ENCODE data around the gene C8B.

The C8B gene

GRCh38 chr1:56970280-56970679 is 4.5 kb upstream of the C8B start:
- DNase-seq (ENCODE audit: low spot score), result no peak

GRCh38 chr1:56968878-56969495 is 3.2 kb upstream of the C8B start:
- DNase-seq (ENCODE audit: low spot score), result no peak

GRCh38 chr1:56967900-56968832 is 2.4 kb upstream of the C8B start:
- peak; percentile 5 for DNase-seq (ENCODE audit: low spot score)

GRCh38 chr1:56967355-56967754 is 1.5 kb upstream of the C8B start:
- DNase-seq (ENCODE audit: low spot score), result no peak

GRCh38 chr1:56966698-56966999 is 834 bp upstream of the C8B start:
- no peak for DNase-seq (ENCODE audit: low spot score)

GRCh38 chr1:56965191-56965590 is 624 bp downstream of the C8B start:
- DNase-seq (ENCODE audit: low spot score), result no peak

- DNase-seq (ENCODE audit: low spot score), result no peak
Observed at GRCh38 chr1:56964349-56965017, 1.3 kb downstream of the C8B start.

- no peak for DNase-seq (ENCODE audit: low spot score)
Observed at GRCh38 chr1:56963667-56964066, 2.1 kb downstream of the C8B start.

- DNase-seq (ENCODE audit: low spot score), result no peak
Observed at GRCh38 chr1:56961426-56961825, 4.4 kb downstream of the C8B start.

GRCh38 chr1:56958526-56958925 is 7.3 kb downstream of the C8B start:
- no peak for DNase-seq (ENCODE audit: low spot score)

- DNase-seq (ENCODE audit: low spot score), result no peak
Observed at GRCh38 chr1:56957931-56958330, 7.9 kb downstream of the C8B start.

- DNase-seq (ENCODE audit: low spot score), result no peak
Observed at GRCh38 chr1:56954664-56955063, 11.2 kb downstream of the C8B start.

GRCh38 chr1:56953386-56953785 is 12.4 kb downstream of the C8B start:
- no peak for DNase-seq (ENCODE audit: low spot score)

GRCh38 chr1:56952501-56952900 is 13.3 kb downstream of the C8B start:
- DNase-seq (ENCODE audit: low spot score), result no peak

GRCh38 chr1:56948403-56949023 is 17.3 kb downstream of the C8B start:
- no peak for DNase-seq (ENCODE audit: low spot score)

GRCh38 chr1:56940039-56940438 is 25.8 kb downstream of the C8B start:
- no peak for DNase-seq (ENCODE audit: low spot score)

GRCh38 chr1:56939209-56939608 is 26.6 kb downstream of the C8B start:
- no peak for DNase-seq (ENCODE audit: low spot score)

- no peak for DNase-seq (ENCODE audit: low spot score)
Observed at GRCh38 chr1:56938646-56939045, 27.2 kb downstream of the C8B start.

- DNase-seq (ENCODE audit: low spot score), result no peak
Observed at GRCh38 chr1:56934430-56935060, 31.3 kb downstream of the C8B start.

GRCh38 chr1:56933606-56934005 is 32.2 kb downstream of the C8B start:
- no peak for DNase-seq (ENCODE audit: low spot score)

GRCh38 chr1:56933161-56933560 is 32.7 kb downstream of the C8B start:
- no peak for DNase-seq (ENCODE audit: low spot score)

- no peak for DNase-seq (ENCODE audit: low spot score)
Observed at GRCh38 chr1:56931686-56932085, 34.1 kb downstream of the C8B start.
